UCSD-AML1 (cell line): Measurements from ENCODE around the gene KCNK16.

ENCODE experiments used
- DNase-seq: peaks from one replicate; lab custom pipeline; 2025; ENCODE audit not compliant: unreplicated experiment; lab: John Stamatoyannopoulos, UW

Gene KCNK16

GRCh38 chr6:39342692-39343395 is 20.3 kb upstream of the KCNK16 start:
- no peak for DNase-seq

GRCh38 chr6:39341937-39342336 is 19.4 kb upstream of the KCNK16 start:
- peak; percentile 46 for DNase-seq

GRCh38 chr6:39341352-39341751 is 18.9 kb upstream of the KCNK16 start:
- no peak for DNase-seq

- DNase-seq: peak; percentile 85
Observed at GRCh38 chr6:39339868-39340550, 17.5 kb upstream of the KCNK16 start.

GRCh38 chr6:39339096-39339867 is 16.8 kb upstream of the KCNK16 start:
- DNase-seq: no peak

GRCh38 chr6:39338397-39338796 is 15.9 kb upstream of the KCNK16 start:
- DNase-seq: peak; percentile 59

- peak; percentile 89 for DNase-seq
Observed at GRCh38 chr6:39335780-39336545, 13.5 kb upstream of the KCNK16 start.

- no peak for DNase-seq
Observed at GRCh38 chr6:39333644-39334438, 11.3 kb upstream of the KCNK16 start.

GRCh38 chr6:39330476-39330875 is 8.0 kb upstream of the KCNK16 start:
- DNase-seq: no peak

- no peak for DNase-seq
Observed at GRCh38 chr6:39330057-39330456, 7.6 kb upstream of the KCNK16 start.

GRCh38 chr6:39328066-39328465 is 5.6 kb upstream of the KCNK16 start:
- DNase-seq: no peak

- DNase-seq: no peak
Observed at GRCh38 chr6:39327507-39327906, 5.0 kb upstream of the KCNK16 start.

GRCh38 chr6:39321761-39322160 is 741 bp downstream of the KCNK16 start:
- DNase-seq: peak; percentile 55

- DNase-seq: no peak
Observed at GRCh38 chr6:39320363-39320984, 2.0 kb downstream of the KCNK16 start.

GRCh38 chr6:39319621-39320362 is 2.7 kb downstream of the KCNK16 start:
- no peak for DNase-seq

- no peak for DNase-seq
Observed at GRCh38 chr6:39317256-39317655, 5.2 kb downstream of the KCNK16 start.

- peak; percentile 78 for DNase-seq
Observed at GRCh38 chr6:39314273-39314795, 8.2 kb downstream of the KCNK16 start, which contains the start of gene KCNK17. Gene KCNK17 (minus strand): TSS chr6:39314419. CDS start chr6:39314320, 99 bp downstream.

GRCh38 chr6:39313526-39314272 is 8.8 kb downstream of the KCNK16 start:
- no peak for DNase-seq
